GM18868 (cell line): ENCODE results near the gene MARK3.
"Not testable (repeated sequence)": the region's sequence is repeated elsewhere in the genome, so short reads cannot be mapped to it uniquely, and the experiment has no call there.

ENCODE experiments used
- ATAC-seq: cut with Tn5 transposase; IDR thresholded peaks from one replicate; pipeline ENCODE4 v1.9.1; 2021; ENCODE audit warnings: mild to moderate bottlenecking, moderate library complexity; ENCODE audit not compliant: unreplicated experiment

The MARK3 gene

GRCh38 chr14:103509864-103510723 is 124.9 kb downstream of the MARK3 start:
- ATAC-seq, result no peak

- no peak for ATAC-seq
Measured at GRCh38 chr14:103510724-103511693, 125.8 kb downstream of the MARK3 start.

GRCh38 chr14:103512180-103512579 is 127.0 kb downstream of the MARK3 start:
- ATAC-seq, result not testable (repeated sequence)

GRCh38 chr14:103512701-103513611 is 127.7 kb downstream of the MARK3 start:
- ATAC-seq, result no peak

- no peak for ATAC-seq
Measured at GRCh38 chr14:103514596-103515421, 129.6 kb downstream of the MARK3 start.

- ATAC-seq, result no peak
Measured at GRCh38 chr14:103516426-103517173, 131.4 kb downstream of the MARK3 start.

- ATAC-seq, result no peak
Measured at GRCh38 chr14:103517174-103517566, 132.0 kb downstream of the MARK3 start.

GRCh38 chr14:103517721-103518421 is 132.7 kb downstream of the MARK3 start:
- ATAC-seq, result no peak

- ATAC-seq, result no peak
Measured at GRCh38 chr14:103518422-103519042, 133.3 kb downstream of the MARK3 start.

- ATAC-seq, result no peak
Measured at GRCh38 chr14:103519043-103519836, 134.0 kb downstream of the MARK3 start.

- no peak for ATAC-seq
Measured at GRCh38 chr14:103519837-103520212, 134.6 kb downstream of the MARK3 start.

GRCh38 chr14:103520269-103520656 is 135.0 kb downstream of the MARK3 start:
- ATAC-seq, result no peak

GRCh38 chr14:103520657-103521437 is 135.6 kb downstream of the MARK3 start:
- no peak for ATAC-seq

- ATAC-seq, result no peak
Measured at GRCh38 chr14:103521438-103521950, 136.3 kb downstream of the MARK3 start.

GRCh38 chr14:103521951-103522563 is 136.8 kb downstream of the MARK3 start:
- ATAC-seq, result no peak
